ENCODE results near the gene DISC1. TPM values are rescaled to one million over a fixed set of nuclear protein-coding genes. Genes with fewer than 3 reads are reported as not detected.

The DISC1 gene
- total RNA-seq, 1 experiment from 2014 or later = 0.36 TPM

DNA sequence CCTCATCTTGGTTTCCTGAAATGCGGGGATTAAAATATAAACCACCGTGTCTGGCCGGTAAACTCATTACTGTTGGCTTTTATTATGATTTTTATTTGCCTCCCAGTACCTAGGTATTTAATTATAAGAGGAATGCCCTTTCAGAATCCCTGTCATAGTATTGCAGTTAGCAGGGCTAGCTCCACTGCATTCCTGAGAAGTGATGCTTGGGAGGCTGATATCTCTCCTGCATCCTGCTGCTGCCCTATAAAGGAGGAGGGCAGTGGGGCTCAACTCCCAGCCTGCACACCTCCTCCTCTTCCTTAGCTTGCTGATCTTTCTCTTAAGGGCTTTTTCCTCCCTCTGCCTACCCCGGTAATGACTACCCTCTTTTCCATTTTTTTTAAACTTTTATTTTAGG, 19.9 kb upstream of the DISC1 start:
- TF ChIP-seq, protein P1, sequence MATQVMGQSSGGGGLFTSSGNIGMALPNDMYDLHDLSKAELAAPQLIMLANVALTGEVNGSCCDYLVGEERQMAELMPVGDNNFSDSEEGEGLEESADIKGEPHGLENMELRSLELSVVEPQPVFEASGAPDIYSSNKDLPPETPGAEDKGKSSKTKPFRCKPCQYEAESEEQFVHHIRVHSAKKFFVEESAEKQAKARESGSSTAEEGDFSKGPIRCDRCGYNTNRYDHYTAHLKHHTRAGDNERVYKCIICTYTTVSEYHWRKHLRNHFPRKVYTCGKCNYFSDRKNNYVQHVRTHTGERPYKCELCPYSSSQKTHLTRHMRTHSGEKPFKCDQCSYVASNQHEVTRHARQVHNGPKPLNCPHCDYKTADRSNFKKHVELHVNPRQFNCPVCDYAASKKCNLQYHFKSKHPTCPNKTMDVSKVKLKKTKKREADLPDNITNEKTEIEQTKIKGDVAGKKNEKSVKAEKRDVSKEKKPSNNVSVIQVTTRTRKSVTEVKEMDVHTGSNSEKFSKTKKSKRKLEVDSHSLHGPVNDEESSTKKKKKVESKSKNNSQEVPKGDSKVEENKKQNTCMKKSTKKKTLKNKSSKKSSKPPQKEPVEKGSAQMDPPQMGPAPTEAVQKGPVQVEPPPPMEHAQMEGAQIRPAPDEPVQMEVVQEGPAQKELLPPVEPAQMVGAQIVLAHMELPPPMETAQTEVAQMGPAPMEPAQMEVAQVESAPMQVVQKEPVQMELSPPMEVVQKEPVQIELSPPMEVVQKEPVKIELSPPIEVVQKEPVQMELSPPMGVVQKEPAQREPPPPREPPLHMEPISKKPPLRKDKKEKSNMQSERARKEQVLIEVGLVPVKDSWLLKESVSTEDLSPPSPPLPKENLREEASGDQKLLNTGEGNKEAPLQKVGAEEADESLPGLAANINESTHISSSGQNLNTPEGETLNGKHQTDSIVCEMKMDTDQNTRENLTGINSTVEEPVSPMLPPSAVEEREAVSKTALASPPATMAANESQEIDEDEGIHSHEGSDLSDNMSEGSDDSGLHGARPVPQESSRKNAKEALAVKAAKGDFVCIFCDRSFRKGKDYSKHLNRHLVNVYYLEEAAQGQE (IDR thresholded peaks at IDR 0.05; ENCODE audit: insufficient read depth in 1 of 2, low read depth in 2 of 2, low read length in 1 of 2) = no peak
- TF ChIP-seq TCF7L2 (IDR thresholded peaks at IDR 0.05; ENCODE audit: low read depth, low read length) = no peak
- TF ChIP-seq, protein P2, sequence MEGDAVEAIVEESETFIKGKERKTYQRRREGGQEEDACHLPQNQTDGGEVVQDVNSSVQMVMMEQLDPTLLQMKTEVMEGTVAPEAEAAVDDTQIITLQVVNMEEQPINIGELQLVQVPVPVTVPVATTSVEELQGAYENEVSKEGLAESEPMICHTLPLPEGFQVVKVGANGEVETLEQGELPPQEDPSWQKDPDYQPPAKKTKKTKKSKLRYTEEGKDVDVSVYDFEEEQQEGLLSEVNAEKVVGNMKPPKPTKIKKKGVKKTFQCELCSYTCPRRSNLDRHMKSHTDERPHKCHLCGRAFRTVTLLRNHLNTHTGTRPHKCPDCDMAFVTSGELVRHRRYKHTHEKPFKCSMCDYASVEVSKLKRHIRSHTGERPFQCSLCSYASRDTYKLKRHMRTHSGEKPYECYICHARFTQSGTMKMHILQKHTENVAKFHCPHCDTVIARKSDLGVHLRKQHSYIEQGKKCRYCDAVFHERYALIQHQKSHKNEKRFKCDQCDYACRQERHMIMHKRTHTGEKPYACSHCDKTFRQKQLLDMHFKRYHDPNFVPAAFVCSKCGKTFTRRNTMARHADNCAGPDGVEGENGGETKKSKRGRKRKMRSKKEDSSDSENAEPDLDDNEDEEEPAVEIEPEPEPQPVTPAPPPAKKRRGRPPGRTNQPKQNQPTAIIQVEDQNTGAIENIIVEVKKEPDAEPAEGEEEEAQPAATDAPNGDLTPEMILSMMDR (IDR thresholded peaks at IDR 0.05) = no peak
- TF ChIP-seq SIN3A (IDR thresholded peaks at IDR 0.05; ENCODE audit: borderline replicate concordance, insufficient read depth, low read depth, low read length) = no peak
- no peak for TF ChIP-seq POLR2AphosphoS5 (IDR thresholded peaks at IDR 0.05; ENCODE audit: low read depth, low read length)
- in situ Hi-C loops (cut with HindIII; ENCODE audit: low pct_unique_long_range_greater_than_20kb, low sequenced_read_pairs) (no loop called here), intact Hi-C loops (cut with micrococcal nuclease; ENCODE audit: unreplicated experiment) (no loop called here)
- H3K27me3 ChIP-seq (ENCODE audit: control insufficient read depth, insufficient read depth, low read length) = no peaks in the 10 kb centered on the region; the same call in 1 of the 2 replicates
- no TSS peak for BruUV-seq (replicated peaks)
- no peaks in the 10 kb centered on the region for H3K36me3 ChIP-seq (ENCODE audit: control insufficient read depth, insufficient read depth, low read length)
- H3K4me3 ChIP-seq (ENCODE audit: low read depth in 2 of 2, low read length in 2 of 2) = no peak overlapping the region
- H3K4me1 ChIP-seq (ENCODE audit: control insufficient read depth, insufficient read depth, low read length) = no peaks in the 10 kb centered on the region
- ChIA-PET POLR2A (no interaction called here), CTCF (no interaction called here)
- ATAC-seq (no peak), DNase-seq (ENCODE audit: low read depth, low spot score) (no peak)
- no peaks in the 10 kb centered on the region for H3K9me3 ChIP-seq (ENCODE audit: control insufficient read depth, insufficient read depth, low read depth, low read length)
- no peak overlapping the region for H3K27ac ChIP-seq (ENCODE audit: low read length)

DNA sequence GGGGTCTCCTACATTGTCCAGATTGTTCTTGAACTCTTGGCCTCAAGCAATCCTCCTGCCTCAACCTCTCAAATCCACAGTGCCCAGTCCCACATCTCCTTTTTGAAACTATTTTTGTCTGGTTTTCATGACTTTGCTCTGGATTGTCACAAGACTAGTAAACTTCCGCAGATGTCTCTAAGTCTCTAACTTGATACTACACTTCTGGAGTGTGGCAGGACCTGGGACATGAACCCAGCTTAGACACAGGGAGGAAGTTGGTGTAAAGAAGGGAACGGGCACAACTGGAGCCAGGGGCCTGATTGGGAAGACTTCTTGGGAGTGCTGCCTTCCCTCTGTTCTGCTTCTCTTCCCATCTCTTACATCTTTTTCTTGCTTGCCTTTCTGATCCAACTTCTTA, 16.2 kb upstream of the DISC1 start:
- Histone ChIP-seq H3K36me3 (ENCODE audit: control insufficient read depth, insufficient read depth, low read length) (no peaks in the 10 kb centered on the region), H3K4me3 (ENCODE audit: low read depth in 2 of 2, low read length in 2 of 2) (no peak overlapping the region), H3K9me3 (ENCODE audit: control insufficient read depth, insufficient read depth, low read depth, low read length) (no peaks in the 10 kb centered on the region), H3K27me3 (ENCODE audit: control insufficient read depth, insufficient read depth, low read length) (no peaks in the 10 kb centered on the region; the same call in 1 of the 2 replicates), H3K4me1 (ENCODE audit: control insufficient read depth, insufficient read depth, low read length) (no peaks in the 10 kb centered on the region), H3K27ac (ENCODE audit: low read length) (no peak overlapping the region)
- DNase-seq (ENCODE audit: low read depth, low spot score) (no peak), ATAC-seq (no peak)
- ChIA-PET CTCF (no interaction called here), POLR2A (no interaction called here)
- BruUV-seq (replicated peaks) = no TSS peak
- TF ChIP-seq, protein P1 (IDR thresholded peaks at IDR 0.05; ENCODE audit: insufficient read depth in 1 of 2, low read depth in 2 of 2, low read length in 1 of 2) = no peak
- TF ChIP-seq SIN3A (IDR thresholded peaks at IDR 0.05; ENCODE audit: borderline replicate concordance, insufficient read depth, low read depth, low read length) = no peak
- TF ChIP-seq, protein P2 (IDR thresholded peaks at IDR 0.05) = no peak
- no peak for TF ChIP-seq POLR2AphosphoS5 (IDR thresholded peaks at IDR 0.05; ENCODE audit: low read depth, low read length)
- TF ChIP-seq TCF7L2 (IDR thresholded peaks at IDR 0.05; ENCODE audit: low read depth, low read length) = no peak
- in situ Hi-C loops (cut with HindIII; ENCODE audit: low pct_unique_long_range_greater_than_20kb, low sequenced_read_pairs) = no loop called here
- intact Hi-C loops (cut with micrococcal nuclease; ENCODE audit: unreplicated experiment) = no loop called here
